Activated CD4-positive, CD25-positive, alpha-beta regulatory T cell (primary cell): Measurements from ENCODE around the gene WRNIP1.

Experiments
- DNase-seq, 4 experiments: peaks; one replicate each; lab custom pipeline; 2025; lab: John Stamatoyannopoulos, UW

Gene WRNIP1

GRCh38 chr6:2763345-2763841 lies 1.8 kb upstream of the WRNIP1 start:
- DNase-seq: no peak

DNA sequence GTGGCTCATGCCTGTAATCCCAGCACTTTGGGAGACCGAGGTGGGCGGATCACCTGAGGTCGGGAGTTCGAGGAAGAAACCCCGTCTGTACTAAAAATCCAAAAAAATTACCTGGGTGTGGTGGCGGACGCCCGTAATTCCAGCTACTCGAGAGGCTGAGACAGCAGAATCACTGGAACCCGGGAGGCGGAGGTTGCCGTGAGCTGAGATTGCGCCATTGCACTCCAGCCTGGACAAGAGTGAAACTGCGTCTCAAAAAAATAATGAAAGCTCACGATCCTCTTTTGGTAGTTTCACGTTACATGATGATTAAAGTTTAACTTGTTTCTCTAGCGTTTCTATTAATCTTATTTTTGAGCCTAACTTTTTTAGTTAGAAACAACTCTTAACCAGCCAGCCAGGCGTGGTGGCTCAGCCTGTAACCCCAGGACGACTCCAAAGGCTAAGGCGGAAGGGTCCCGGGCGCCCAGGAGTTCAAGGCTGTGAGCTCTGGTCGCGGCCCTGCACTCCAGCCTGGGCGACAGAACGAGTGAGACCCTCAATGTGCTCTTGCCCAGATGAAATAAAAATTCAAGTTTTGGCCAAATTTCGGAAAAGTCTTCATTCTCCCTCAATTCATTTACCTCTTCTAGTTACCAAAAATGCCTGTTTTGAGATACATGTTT lies 1.2 kb upstream of the WRNIP1 start:
- DNase-seq: no peak

GRCh38 chr6:2764610-2765165 lies 505 bp upstream of the WRNIP1 start:
- peak in 3 of 4 experiments; percentile 20 to 34 (median 22) for DNase-seq

DNA sequence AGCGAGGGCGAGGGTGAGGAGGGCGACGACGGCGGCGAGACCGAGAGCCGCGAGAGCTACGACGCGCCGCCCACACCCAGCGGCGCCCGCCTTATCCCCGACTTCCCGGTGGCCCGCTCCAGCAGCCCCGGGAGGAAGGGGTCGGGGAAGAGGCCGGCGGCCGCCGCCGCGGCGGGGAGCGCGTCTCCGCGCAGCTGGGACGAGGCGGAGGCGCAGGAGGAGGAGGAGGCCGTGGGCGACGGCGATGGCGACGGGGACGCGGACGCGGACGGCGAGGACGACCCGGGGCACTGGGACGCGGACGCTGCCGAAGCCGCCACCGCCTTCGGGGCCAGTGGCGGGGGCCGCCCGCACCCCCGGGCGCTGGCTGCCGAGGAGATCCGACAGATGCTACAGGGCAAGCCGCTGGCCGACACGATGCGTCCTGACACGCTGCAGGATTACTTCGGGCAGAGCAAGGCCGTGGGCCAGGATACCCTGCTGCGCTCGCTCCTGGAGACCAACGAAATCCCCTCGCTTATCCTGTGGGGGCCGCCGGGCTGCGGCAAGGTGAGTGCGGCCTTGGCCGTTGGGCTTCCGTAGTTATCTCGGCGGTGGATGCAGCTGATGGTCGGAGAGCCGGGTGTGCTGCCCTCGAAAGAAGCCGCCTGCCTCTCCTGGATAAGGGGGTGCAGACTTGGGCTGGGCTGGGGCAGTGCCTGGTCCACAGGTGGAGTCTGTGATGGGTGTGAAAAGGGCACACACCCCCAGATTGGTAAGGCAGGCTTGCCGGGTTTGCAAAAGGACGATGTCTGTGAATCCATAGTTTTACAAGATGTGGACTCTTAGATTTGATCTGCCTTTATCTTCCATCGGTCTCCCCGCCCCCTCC lies 938 bp downstream of the WRNIP1 start:
- peak in 2 of 4 experiments; percentile 17 to 48 for DNase-seq

GRCh38 chr6:2766767-2767656 lies 1.8 kb downstream of the WRNIP1 start:
- DNase-seq: no peak

- DNase-seq: no peak
These were observed 2.7 kb downstream of the WRNIP1 start for GRCh38 chr6:2767657-2768524.

GRCh38 chr6:2768696-2769095 lies 3.5 kb downstream of the WRNIP1 start:
- DNase-seq: no peak

DNA sequence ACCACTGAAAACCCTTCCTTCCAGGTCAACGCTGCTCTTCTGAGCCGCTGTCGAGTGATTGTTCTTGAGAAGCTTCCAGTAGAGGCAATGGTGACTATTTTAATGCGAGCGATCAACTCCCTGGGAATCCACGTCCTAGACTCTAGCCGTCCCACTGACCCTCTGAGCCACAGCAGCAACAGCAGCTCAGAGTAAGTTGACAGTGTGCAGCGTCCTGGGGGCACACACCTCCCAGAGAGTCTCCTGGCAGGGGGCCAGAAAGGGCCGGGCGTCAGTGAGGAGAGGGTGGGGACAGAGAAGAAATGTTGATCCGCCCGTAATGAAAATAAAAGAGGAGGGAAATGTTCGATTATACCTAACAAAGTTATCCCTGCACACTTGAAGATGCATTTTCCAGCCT lies 5.0 kb downstream of the WRNIP1 start:
- DNase-seq: no peak

GRCh38 chr6:2771079-2771478 lies 5.9 kb downstream of the WRNIP1 start:
- DNase-seq: no peak

DNA sequence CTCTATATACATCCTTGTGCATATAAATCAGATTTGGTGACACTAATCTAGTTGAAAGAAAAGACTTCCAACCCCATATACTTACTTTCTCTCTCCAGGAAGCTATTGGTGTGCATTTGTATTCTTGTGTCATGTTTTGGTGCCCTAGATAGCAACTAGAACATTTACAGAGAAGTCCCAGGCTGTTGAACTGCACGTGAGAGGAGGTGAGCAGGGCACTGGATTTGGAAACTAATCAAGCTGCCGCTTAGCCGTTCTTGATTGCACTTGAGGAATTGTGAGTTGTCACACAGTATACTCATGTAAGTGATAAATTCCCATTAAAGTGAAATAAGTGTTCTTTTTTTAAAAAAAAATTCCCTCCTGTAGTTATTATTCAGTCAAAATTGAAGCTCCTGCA lies 7.6 kb downstream of the WRNIP1 start:
- no peak for DNase-seq

DNA sequence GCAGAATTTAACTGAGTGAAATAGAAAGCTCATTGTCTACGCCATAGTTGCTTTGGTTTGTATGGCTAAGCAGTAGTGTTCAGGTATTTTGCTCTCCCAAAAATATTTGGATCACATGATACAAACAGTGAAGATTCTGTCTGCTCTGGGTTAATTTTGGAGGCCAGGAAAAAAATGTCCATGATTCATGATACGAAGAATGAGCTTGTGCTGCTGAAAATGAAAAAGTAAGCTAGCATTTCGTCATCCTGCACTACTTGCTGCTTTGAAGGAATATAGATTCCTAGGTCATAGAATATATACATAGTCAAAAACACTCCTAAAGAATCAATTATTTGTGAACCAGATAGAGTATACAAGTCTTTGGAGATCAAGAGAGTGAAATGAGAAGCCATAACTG lies 8.3 kb downstream of the WRNIP1 start:
- no peak for DNase-seq

DNA sequence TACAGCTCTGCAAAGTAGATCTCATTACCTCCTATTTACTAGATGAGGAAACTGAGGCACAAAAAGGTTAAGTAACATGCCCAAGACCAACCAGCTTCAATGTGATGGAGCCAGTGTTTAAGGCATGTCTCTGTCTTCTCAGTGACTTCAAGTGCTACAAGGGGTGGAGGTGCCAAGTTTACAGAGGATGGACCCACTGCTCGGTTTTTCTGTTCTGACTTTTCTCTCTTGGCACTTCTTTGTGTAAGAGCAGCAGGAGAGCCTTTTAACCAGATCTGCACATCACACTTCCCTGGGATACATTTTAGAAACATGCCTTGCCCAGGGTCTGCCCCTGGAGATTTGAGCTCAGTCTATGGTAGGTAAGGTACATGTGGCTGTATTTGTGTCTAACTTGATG lies 9.8 kb downstream of the WRNIP1 start:
- no peak for DNase-seq

DNA sequence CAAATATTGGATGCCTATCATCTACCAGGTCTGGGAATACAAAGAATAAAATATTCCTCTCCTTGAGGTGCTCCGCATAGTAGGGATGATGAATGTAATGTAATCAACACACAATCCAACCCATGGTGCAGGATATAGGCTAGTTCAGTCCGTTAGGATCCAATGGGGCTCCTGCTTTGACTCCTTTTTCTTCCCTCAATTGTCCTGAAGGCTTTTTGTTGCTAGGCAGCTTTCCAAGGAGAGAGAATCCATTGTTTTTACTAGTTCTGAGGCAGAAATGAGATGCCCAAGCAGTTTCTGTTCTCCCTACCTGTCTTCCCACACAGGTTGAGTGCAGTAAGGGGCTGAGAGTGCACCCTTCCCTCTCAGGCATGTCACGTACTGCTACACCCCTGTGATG lies 12.1 kb downstream of the WRNIP1 start:
- no peak for DNase-seq

DNA sequence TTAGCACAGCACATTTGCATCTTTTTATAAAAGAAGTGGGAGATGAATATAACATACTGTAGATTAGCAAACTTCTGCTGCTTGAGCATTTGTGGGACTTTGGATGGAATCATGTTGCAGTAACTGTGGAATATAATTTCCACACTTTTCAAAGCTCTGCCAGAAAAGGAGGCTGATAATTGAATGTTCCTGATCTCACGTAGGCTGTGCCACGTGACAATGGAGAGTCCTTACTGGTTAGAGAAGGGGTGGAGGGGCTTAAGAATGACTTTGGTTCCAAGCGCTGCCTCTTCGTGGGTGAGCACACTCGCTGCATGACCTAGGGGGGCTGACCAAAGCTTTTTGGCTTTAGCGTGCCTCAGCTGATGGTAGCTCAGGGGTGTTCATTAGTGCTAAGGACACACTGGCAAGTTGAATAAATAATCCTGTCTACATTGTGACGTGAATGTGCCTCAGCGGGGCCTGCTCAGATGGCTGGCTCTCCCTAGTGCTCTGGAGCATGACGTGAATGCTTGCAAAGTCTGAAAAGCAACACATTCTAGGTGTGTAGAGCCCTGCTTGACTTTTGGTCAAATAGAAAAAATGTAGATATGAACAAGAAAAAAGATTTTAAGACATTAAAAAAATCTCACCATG lies 15.0 kb downstream of the WRNIP1 start:
- no peak for DNase-seq

- no peak for DNase-seq
These were observed 16.6 kb downstream of the WRNIP1 start for GRCh38 chr6:2781685-2782355.

DNA sequence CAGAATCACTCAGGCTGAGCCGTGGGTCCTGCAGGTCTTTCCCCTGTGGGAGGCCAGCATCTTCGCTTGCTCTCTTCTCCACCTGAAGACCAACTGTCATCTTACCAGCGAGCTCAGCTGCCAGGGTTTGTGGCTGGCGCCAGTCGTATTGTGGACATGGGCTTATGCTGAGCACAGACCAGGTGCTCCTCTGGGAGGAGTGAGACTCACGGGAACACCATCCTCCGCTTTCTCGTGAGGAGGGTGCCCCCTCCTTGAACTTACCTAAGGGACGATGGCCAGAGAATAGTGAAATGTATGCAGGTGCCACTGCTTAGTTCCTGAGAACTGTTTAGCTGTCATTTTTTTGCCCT lies 17.1 kb downstream of the WRNIP1 start:
- DNase-seq: no peak

GRCh38 chr6:2782825-2783187 lies 17.6 kb downstream of the WRNIP1 start:
- no peak for DNase-seq

DNA sequence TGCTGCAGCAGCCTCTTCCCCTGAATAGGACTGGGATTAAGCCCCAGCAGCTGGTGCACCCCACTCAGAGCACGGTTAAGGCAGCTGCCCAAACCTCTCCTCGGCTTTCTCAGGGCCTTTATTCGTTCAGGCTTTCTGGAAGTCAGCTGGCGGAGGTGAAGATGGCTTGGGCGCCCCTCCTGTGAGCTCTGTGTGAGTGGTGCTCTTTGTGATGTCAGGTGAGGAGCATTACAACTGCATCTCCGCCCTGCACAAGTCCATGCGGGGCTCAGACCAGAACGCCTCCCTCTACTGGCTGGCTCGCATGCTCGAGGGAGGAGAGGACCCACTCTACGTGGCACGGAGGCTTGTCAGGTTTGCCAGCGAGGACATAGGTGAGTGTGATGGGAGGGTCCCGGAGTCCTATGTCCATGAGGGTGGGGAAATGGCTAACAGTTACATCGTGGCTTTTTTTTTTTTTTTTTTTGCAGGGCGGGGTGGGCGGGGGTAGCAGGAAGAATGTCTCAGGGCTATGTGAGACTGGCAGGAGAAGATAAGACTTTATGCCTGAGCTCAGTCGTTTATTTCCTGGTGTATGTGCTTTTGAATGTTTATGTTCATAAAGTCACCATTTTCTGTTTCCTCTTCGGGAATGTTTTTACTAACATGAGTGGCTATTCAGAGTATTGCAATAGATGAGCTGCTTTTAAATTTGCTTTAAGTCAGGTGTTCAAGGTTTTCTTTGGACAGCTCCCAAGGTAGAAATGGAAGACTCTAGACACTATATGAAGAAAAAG lies 18.2 kb downstream of the WRNIP1 start:
- no peak for DNase-seq

DNA sequence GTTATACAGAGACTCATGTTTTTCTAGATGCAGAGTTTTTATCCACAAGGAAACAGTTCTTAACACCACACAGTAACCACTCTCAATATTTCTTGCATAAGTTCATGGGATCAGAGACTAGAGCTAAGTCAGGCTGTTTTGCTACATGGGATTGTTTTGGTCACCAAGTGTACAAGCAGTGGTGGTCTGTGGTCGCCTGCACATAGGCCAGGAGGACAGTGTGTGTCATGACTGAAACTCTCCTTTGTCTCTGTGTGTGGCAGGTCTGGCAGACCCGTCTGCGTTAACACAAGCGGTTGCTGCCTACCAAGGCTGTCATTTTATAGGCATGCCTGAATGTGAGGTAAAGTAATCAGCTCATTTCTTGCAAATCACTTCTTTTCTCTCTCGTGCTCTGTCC lies 18.9 kb downstream of the WRNIP1 start:
- no peak for DNase-seq
